Erythroblast (primary cell): ENCODE results near the gene DHRS4.
"Not testable (repeated sequence)": the region's sequence is repeated elsewhere in the genome, so short reads cannot be mapped to it uniquely, and the experiment has no call there.

Source experiments
- DNase-seq, 2 experiments: peaks; one replicate each; lab custom pipeline; 2025; lab: John Stamatoyannopoulos, UW
- GATA1 ChIP-seq: IDR thresholded peaks from 2 replicates; pipeline ENCODE4 v1.6.1; 2011; ENCODE audit warnings: low read depth, mild to moderate bottlenecking, control low read depth, low read length, moderate library complexity
- POLR2A ChIP-seq: IDR thresholded peaks from 2 replicates; pipeline ENCODE4 v1.6.1; 2011; ENCODE audit warnings: mild to moderate bottlenecking, low read length

Gene DHRS4

GRCh38 chr14:23951590-23952201 is 1.9 kb upstream of the DHRS4 start:
- TF ChIP-seq GATA1 (no peak), POLR2A (no peak)
- no peak for DNase-seq

- not testable (repeated sequence) for DNase-seq
These were observed 480 bp upstream of the DHRS4 start for GRCh38 chr14:23953116-23953463.

- not testable (repeated sequence) for DNase-seq
These were observed 677 bp downstream of the DHRS4 start for GRCh38 chr14:23954279-23954614.

GRCh38 chr14:23954965-23955364 is 1.4 kb downstream of the DHRS4 start:
- DNase-seq: not testable (repeated sequence)

GRCh38 chr14:23955811-23956210 is 2.2 kb downstream of the DHRS4 start:
- DNase-seq: not testable (repeated sequence)

- not testable (repeated sequence) for DNase-seq
These were observed 4.5 kb downstream of the DHRS4 start for GRCh38 chr14:23957913-23958569.

- not testable (repeated sequence) for DNase-seq
These were observed 7.3 kb downstream of the DHRS4 start for GRCh38 chr14:23960899-23961298.

- not testable (repeated sequence) for DNase-seq
These were observed 8.1 kb downstream of the DHRS4 start for GRCh38 chr14:23961704-23962103.

- not testable (repeated sequence) for DNase-seq
These were observed 15.5 kb downstream of the DHRS4 start for GRCh38 chr14:23969130-23969480.

- DNase-seq: peak; percentile 69 to 70
- peak; percentile 13 for TF ChIP-seq POLR2A
These were observed 16.1 kb downstream of the DHRS4 start for GRCh38 chr14:23969481-23970282.

- DNase-seq: not testable (repeated sequence)
These were observed 16.7 kb downstream of the DHRS4 start for GRCh38 chr14:23970283-23970659.

- not testable (repeated sequence) for DNase-seq
These were observed 19.6 kb downstream of the DHRS4 start for GRCh38 chr14:23973178-23973577.

GRCh38 chr14:23974041-23974440 is 20.5 kb downstream of the DHRS4 start:
- not testable (repeated sequence) for DNase-seq

- peak; percentile 28 to 45 for DNase-seq
These were observed 23.6 kb downstream of the DHRS4 start for GRCh38 chr14:23977208-23977607.

GRCh38 chr14:23981951-23982813 is 28.6 kb downstream of the DHRS4 start:
- DNase-seq: not testable (repeated sequence)
